ENCODE results near the gene MAP1LC3B2.

Gene MAP1LC3B2

DNA sequence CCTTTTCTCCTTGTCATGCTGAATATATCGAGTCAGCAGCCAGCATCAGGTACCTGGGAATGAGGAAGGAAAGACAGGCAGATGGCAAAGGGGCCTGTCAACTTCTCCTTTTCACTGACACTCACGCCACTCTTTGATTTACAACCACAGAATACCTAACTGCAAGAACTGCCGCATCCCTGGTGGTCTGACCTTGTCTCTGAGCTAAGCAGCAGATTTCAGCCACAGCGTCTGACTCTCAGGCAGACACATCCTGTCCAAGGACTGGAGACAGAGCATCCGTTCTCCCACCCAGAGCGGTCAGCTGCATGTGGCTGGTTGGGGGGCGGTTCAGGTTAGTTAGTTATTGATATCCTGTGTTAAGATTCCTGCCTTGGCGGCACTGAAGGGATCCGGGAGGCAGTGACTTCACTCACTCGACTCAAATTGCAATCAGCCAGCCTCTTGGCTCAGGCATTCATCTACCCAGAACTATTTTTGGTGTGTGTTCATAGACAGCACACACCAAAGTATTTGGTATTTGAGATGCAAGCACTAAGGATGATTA, 11.2 kb upstream of the MAP1LC3B2 start:
- TF ChIP-seq, protein P1, sequence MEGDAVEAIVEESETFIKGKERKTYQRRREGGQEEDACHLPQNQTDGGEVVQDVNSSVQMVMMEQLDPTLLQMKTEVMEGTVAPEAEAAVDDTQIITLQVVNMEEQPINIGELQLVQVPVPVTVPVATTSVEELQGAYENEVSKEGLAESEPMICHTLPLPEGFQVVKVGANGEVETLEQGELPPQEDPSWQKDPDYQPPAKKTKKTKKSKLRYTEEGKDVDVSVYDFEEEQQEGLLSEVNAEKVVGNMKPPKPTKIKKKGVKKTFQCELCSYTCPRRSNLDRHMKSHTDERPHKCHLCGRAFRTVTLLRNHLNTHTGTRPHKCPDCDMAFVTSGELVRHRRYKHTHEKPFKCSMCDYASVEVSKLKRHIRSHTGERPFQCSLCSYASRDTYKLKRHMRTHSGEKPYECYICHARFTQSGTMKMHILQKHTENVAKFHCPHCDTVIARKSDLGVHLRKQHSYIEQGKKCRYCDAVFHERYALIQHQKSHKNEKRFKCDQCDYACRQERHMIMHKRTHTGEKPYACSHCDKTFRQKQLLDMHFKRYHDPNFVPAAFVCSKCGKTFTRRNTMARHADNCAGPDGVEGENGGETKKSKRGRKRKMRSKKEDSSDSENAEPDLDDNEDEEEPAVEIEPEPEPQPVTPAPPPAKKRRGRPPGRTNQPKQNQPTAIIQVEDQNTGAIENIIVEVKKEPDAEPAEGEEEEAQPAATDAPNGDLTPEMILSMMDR (conservative IDR thresholded peaks at IDR 0.05; ENCODE audit: control insufficient read depth, insufficient read depth, low read depth, low read length): no peak
- H3K4me3 ChIP-seq (ENCODE audit: control insufficient read depth, low read depth, low read length): no peak overlapping the region
- peak; percentile 34 for DNase-seq (ENCODE audit: low read depth)

DNA sequence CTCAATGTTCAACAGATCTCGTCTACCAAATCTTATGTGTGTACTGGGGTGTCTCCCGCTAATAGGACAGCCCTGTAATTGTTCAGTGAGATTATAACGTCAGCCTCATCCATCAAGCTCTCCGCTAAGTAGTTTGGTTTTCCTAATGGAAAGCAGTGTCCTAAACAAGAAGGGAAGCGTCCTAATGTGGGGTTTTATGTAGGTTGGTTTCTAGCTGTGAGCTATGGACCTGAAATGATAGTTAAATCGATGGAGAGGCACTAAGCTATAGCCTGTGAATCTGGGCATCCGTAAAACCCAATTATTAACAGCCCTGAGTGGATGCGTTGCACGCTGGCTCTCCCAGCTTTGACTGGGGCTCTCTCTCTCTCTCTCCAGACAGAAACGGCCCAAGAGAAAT, 9.2 kb upstream of the MAP1LC3B2 start:
- no peak overlapping the region for H3K4me3 ChIP-seq (ENCODE audit: control insufficient read depth, low read depth, low read length)
- no peak for DNase-seq (ENCODE audit: low read depth)
- TF ChIP-seq, protein P1 (conservative IDR thresholded peaks at IDR 0.05; ENCODE audit: control insufficient read depth, insufficient read depth, low read depth, low read length): no peak

- TF ChIP-seq, protein P1 (conservative IDR thresholded peaks at IDR 0.05; ENCODE audit: control insufficient read depth, insufficient read depth, low read depth, low read length): no peak
- no peak overlapping the region for H3K4me3 ChIP-seq (ENCODE audit: control insufficient read depth, low read depth, low read length)
- no peak for DNase-seq (ENCODE audit: low read depth)
Measured at GRCh38 chr12:116551151-116551550, 8.0 kb upstream of the MAP1LC3B2 start.

GRCh38 chr12:116551619-116551951, 7.6 kb upstream of the MAP1LC3B2 start:
- no peak for DNase-seq (ENCODE audit: low read depth)
- no peak overlapping the region for H3K4me3 ChIP-seq (ENCODE audit: control insufficient read depth, low read depth, low read length)
- TF ChIP-seq, protein P1 (conservative IDR thresholded peaks at IDR 0.05; ENCODE audit: control insufficient read depth, insufficient read depth, low read depth, low read length): no peak

GRCh38 chr12:116551952-116552772, 7.0 kb upstream of the MAP1LC3B2 start:
- DNase-seq (ENCODE audit: low read depth): peak; percentile 72
- TF ChIP-seq, protein P1 (conservative IDR thresholded peaks at IDR 0.05; ENCODE audit: control insufficient read depth, insufficient read depth, low read depth, low read length): no peak
- no peak overlapping the region for H3K4me3 ChIP-seq (ENCODE audit: control insufficient read depth, low read depth, low read length)

DNA sequence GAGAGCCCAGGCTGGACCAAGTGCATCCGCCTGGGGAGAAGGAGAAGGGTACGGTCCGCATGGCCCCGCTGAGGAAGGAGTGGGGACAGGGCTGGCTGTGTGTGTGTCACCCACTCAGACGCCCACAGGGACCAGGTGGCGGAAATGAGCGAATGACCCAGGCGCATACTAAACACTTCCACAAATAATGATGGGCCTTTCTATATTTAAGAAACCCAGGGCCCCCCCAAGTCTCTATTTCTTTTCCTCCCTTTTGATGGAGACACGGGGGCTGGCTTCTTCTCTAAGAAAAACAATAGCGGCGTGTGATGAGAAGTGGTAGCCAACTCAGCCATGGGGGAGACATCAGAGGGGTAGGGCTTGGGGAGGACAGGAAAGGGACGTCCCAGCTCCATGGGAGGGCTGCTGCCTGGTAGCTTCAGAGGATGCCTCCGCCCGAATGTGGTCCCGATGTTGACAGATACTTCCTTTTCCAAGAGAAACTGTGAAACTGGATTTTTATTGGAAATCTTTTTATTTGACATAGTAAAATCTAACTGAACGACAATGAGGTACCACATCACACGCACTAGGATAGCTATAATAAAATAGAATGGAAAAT, 6.3 kb upstream of the MAP1LC3B2 start:
- TF ChIP-seq, protein P1 (conservative IDR thresholded peaks at IDR 0.05; ENCODE audit: control insufficient read depth, insufficient read depth, low read depth, low read length): no peak
- no peak for DNase-seq (ENCODE audit: low read depth)
- H3K4me3 ChIP-seq (ENCODE audit: control insufficient read depth, low read depth, low read length): no peak overlapping the region
